Aorta (tissue), 5 donors: Measurements from ENCODE around the gene ETF1. TPM values are rescaled to one million over a fixed set of nuclear protein-coding genes. Genes with fewer than 3 reads are reported as not detected.

Source experiments
- ATAC-seq: fragments of 200-7000 bp; cut with Tn5 transposase; one replicate; pipeline ENCODE4 v1.9.1; 2022; ENCODE audit warnings: moderate library complexity; ENCODE audit not compliant: low FRiP score
- DNase-seq, 2 donors: peaks; one replicate each; pipeline ENCODE4 v3.0.0-alpha.2; 2020
- H3K27ac ChIP-seq, 2 donors: one replicate each; pipeline ENCODE4 v1.5.1; 2013; ENCODE audit warnings: low read length in 2 of 2, mild to moderate bottlenecking in 2 of 2, moderate library complexity in 2 of 2, control low read depth in 1 of 2, inconsistent platforms in 1 of 2, low read depth in 1 of 2
- H3K27me3 ChIP-seq, 2 donors: one replicate each; pipeline ENCODE4 v1.6.1; 2013; ENCODE audit warnings: control low read depth in 1 of 2, low read length in 1 of 2, mild to moderate bottlenecking in 1 of 2, moderate library complexity in 1 of 2; ENCODE audit not compliant: insufficient read depth in 2 of 2, control insufficient read depth in 1 of 2
- H3K36me3 ChIP-seq, 2 donors: one replicate each; pipeline ENCODE4 v1.6.1; 2013; ENCODE audit warnings: control low read depth in 1 of 2, low read length in 1 of 2, mild to moderate bottlenecking in 1 of 2; ENCODE audit not compliant: insufficient read depth in 2 of 2, control insufficient read depth in 1 of 2
- H3K4me1 ChIP-seq, 2 donors: one replicate each; pipeline ENCODE4 v1.6.1; 2013; ENCODE audit warnings: low read length in 2 of 2, control low read depth in 1 of 2, mild to moderate bottlenecking in 1 of 2, moderate library complexity in 1 of 2; ENCODE audit not compliant: insufficient read depth in 2 of 2, control insufficient read depth in 1 of 2
- H3K4me3 ChIP-seq, 2 donors: one replicate each; pipeline ENCODE4 v1.5.1; 2013; ENCODE audit warnings: low read length in 2 of 2, control low read depth in 1 of 2, mild to moderate bottlenecking in 1 of 2
- H3K9me3 ChIP-seq: one replicate; pipeline ENCODE4 v1.6.1; 2013; ENCODE audit warnings: mild to moderate bottlenecking, low read length; ENCODE audit not compliant: control insufficient read depth
- WGBS, 2 donors: extraction: QIAGEN DNeasy Blood & Tissue Kit; methylation state at CpG; one replicate each; pipeline ENCODE4 v1.1.7; 2013; 5-methylcytosine and 5-hydroxymethylcytosine counted together
- intact Hi-C, 2 donors: fragments of 100-400 bp; cut with DNase I; formaldehyde crosslinking; loops; one replicate each; pipeline versions ENCODE4 v1.14.2 to v1.15.0; 2022
- polyA plus RNA-seq, 2 donors: library from polyadenylated mRNA; stranded (reverse); fragments of 200-250 nt; gene quantifications; one replicate each; pipeline ENCODE4 v1.2.3, GENCODE V29; 2013
- total RNA-seq, 2 donors: library from RNA; stranded (reverse); fragmentation: NEBNext Ultra II Directional; extraction: Animal tissue kit (Norgen Biotek cat#: 25700); gene quantifications; one replicate each; pipeline ENCODE4 v1.2.1, GENCODE V29; 2021
- donor health status: healthy with polysubstance abuse.
- donor health status: Bipolar disorder and iron deficiency.
- donor health status: DM: no; HTN: no; CAD: no.
- donor health status: DM: no; HTN: no; CAD: no.
- donor health status: DM: yes; HTN: yes; CAD: no.

ETF1 gene
- total and polyA plus RNA-seq, 4 donors = 48.5 to 101 (median 74.4) TPM

DNA sequence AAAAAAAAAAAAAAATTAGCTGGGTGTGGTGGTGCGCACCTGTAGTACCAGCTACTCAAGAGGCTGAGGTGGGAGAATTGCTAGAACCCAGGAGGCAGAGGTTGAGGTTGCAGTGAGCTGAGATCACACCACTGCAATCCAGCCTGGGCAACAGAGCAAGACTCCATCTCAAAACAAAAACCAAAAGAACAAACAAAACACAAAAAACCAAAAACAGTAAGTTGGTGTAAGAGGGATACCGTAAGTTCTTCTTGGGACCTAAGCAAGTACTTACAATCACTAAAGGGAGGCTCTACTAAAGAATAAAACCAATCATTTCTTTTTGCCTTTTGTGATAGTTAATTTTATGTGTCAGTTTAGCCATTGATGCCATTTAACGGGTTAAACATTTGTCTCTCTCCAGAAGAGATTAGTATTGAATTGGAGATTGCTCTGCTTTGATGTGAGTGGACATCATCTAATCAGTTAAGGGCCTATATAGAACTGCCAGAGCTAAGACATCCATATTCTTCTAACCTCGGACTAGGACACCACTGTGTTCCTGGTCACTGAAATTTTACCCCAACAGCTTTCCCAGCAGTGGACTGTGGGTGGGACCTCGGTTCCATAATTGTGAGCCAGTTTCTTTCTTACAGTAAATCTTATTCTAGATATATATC is 10.5 kb upstream of the ETF1 start:
- H3K36me3 ChIP-seq = peaks cover 7 to 16% of the 10 kb centered on the region in 2 donors
- H3K27me3 ChIP-seq = no peaks in the 10 kb centered on the region
- DNase-seq = no peak
- H3K9me3 ChIP-seq = no peaks in the 10 kb centered on the region
- H3K27ac ChIP-seq = no peak overlapping the region
- intact Hi-C loops = no loop called here
- 78 to 79% methylated on average over 5 of the region's 5 CpGs for WGBS, 2 donors
- H3K4me3 ChIP-seq = no peak overlapping the region
- H3K4me1 ChIP-seq = no peaks in the 10 kb centered on the region
- no peak for ATAC-seq

GRCh38 chr5:138552657-138553056 is 9.6 kb upstream of the ETF1 start:
- peaks cover 7 to 12% of the 10 kb centered on the region in 2 donors for H3K36me3 ChIP-seq
- DNase-seq (no peak), ATAC-seq (no peak)

GRCh38 chr5:138549414-138549813 is 6.4 kb upstream of the ETF1 start:
- 92 to 94% methylated on average over 5 of the region's 5 CpGs for WGBS, 2 donors
- DNase-seq (no peak), ATAC-seq (no peak)
- peaks cover 0 to 2% of the 10 kb centered on the region in 2 donors for H3K4me1 ChIP-seq
- H3K36me3 ChIP-seq = peaks cover 0 to 5% of the 10 kb centered on the region in 2 donors
- H3K27me3 ChIP-seq = no peaks in the 10 kb centered on the region
- no peak overlapping the region for H3K4me3 ChIP-seq
- H3K9me3 ChIP-seq = no peaks in the 10 kb centered on the region
- intact Hi-C loops = loop anchor here in 1 of 2 donors (5.0 kb wide), 1 partner anchor 97 kb away; no protein-coding TSS in a partner anchor
- H3K27ac ChIP-seq = no peak overlapping the region

More at GRCh38 chr5:138552657-138553056, 9.6 kb upstream of the ETF1 start:
- 86 to 91% methylated on average over 4 of the region's 4 CpGs for WGBS, 2 donors
- H3K4me3 ChIP-seq = no peak overlapping the region
- no peaks in the 10 kb centered on the region for H3K4me1 ChIP-seq
- no peaks in the 10 kb centered on the region for H3K9me3 ChIP-seq
- no peak overlapping the region for H3K27ac ChIP-seq
- intact Hi-C loops = no loop called here
- H3K27me3 ChIP-seq = no peaks in the 10 kb centered on the region

GRCh38 chr5:138545919-138546562 is 3.0 kb upstream of the ETF1 start:
- Histone ChIP-seq H3K27me3 (no peaks in the 10 kb centered on the region), H3K4me1 (peaks cover 0 to 2% of the 10 kb centered on the region in 2 donors), H3K4me3 (no peak overlapping the region), H3K36me3 (no peaks in the 10 kb centered on the region), H3K27ac (no peak overlapping the region), H3K9me3 (no peaks in the 10 kb centered on the region)
- WGBS, 2 donors = 69 to 73% methylated on average over 6 of the region's 6 CpGs
- no peak for DNase-seq
- ATAC-seq = no peak
- intact Hi-C loops = loop anchor here in 1 of 2 donors (5.0 kb wide), 1 partner anchor 94 kb away; no protein-coding TSS in a partner anchor

- DNase-seq (no peak), ATAC-seq (no peak)
- H3K4me3 ChIP-seq = peak overlapping the region; percentile 49 to 64
- intact Hi-C loops = loop anchor here in 1 of 2 donors (5.0 kb wide), 2 partner anchors 82 to 92 kb away; no protein-coding TSS in a partner anchor
- no peaks in the 10 kb centered on the region for H3K9me3 ChIP-seq
- WGBS, 2 donors = 61 to 62% methylated on average over 16 of the region's 16 CpGs
- no peaks in the 10 kb centered on the region for H3K27me3 ChIP-seq
- H3K27ac ChIP-seq = peak overlapping the region in 1 of 2 donors; percentile 21
- H3K4me1 ChIP-seq = peaks cover 0 to 2% of the 10 kb centered on the region in 2 donors
- no peaks in the 10 kb centered on the region for H3K36me3 ChIP-seq
Measured at GRCh38 chr5:138544181-138545134, 1.4 kb upstream of the ETF1 start.

- intact Hi-C loops = loop anchor here in 1 of 2 donors (5.0 kb wide), 1 partner anchor 81 kb away; no protein-coding TSS in a partner anchor
- H3K27me3 ChIP-seq = no peaks in the 10 kb centered on the region
- WGBS, 2 donors = 0 to 1% methylated on average over 12 of the region's 12 CpGs
- ATAC-seq (peak; percentile 86), DNase-seq (no peak)
- H3K4me1 ChIP-seq = peaks cover 0 to 2% of the 10 kb centered on the region in 2 donors
- peak overlapping the region; percentile 32 to 94 for H3K27ac ChIP-seq
- H3K36me3 ChIP-seq = no peaks in the 10 kb centered on the region
- H3K4me3 ChIP-seq = peak overlapping the region; percentile 49 to 64
- H3K9me3 ChIP-seq = no peaks in the 10 kb centered on the region
Measured at GRCh38 chr5:138543730-138544104, 681 bp upstream of the ETF1 start.

DNA sequence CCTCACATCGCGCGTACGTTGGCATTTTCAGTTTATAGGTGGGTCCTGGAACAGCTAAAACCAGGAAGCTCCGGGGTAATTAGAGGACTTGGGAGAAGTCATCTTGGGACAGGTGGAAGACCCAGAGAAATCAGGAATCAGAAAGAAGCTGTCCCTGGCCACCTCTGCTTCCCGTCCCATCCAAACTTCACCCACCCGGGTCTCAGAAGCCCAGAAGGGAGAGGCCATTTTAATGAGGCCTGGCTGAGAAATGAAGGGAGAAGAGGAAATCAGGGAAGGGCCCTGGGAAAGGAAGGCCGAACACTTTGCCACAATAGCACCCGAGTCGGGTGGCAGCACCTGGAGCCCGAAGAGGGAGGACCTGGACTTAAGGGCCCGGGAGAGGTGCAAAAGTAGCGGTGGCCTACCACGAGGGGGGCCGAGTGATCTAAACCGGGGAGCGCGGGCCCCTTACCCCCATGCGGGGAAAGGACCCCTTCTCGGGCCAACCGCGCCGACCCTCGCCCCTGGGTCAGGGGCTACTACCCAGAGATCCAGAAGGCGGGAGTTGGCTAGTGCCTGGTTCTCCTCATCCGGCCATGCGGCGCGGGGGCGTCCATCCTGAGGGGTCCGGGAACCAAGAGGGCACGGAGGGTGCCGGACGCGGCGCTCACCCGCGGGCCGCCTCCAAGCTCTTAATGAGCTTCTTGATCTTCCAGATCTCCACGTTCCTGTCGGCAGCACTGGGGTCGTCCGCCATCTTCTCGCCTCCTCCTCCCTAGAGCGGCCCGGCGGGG is 668 bp downstream of the ETF1 start:
- Histone ChIP-seq H3K27me3 (no peaks in the 10 kb centered on the region), H3K4me3 (peak overlapping the region; percentile 78 to 91), H3K9me3 (no peaks in the 10 kb centered on the region), H3K27ac (peak overlapping the region; percentile 72 to 93), H3K4me1 (peaks cover 0 to 2% of the 10 kb centered on the region in 2 donors), H3K36me3 (no peaks in the 10 kb centered on the region)
- DNase-seq (no peak), ATAC-seq (peak; percentile 1)
- WGBS, 2 donors = 0% methylated on average over 39 to 47 of the region's 47 CpGs
- intact Hi-C loops = loop anchor here in 1 of 2 donors (5.0 kb wide), 1 partner anchor 80 kb away; no protein-coding TSS in a partner anchor
